Activated CD4-positive, alpha-beta T cell treated with anti-CD3 and anti-CD28 coated beads, Interleukin-2, amount 50 U/mL, for 24 hours (primary cell): ENCODE results near the gene HTR2A.
"Not testable (repeated sequence)": the region's sequence is repeated elsewhere in the genome, so short reads cannot be mapped to it uniquely, and the experiment has no call there.

Source experiments
- DNase-seq, 2 donors: peaks; one replicate each; pipeline ENCODE4 v3.0.0-alpha.2; 2020; ENCODE audit warnings: low read depth in 1 of 2, low spot score in 1 of 2

Gene HTR2A

GRCh38 chr13:46812301-46812797 is 84.5 kb downstream of the HTR2A start:
- no peak for DNase-seq

- no peak for DNase-seq
Measured at GRCh38 chr13:46810440-46810839, 86.4 kb downstream of the HTR2A start.

- DNase-seq = not testable (repeated sequence)
Measured at GRCh38 chr13:46804921-46805320, 91.9 kb downstream of the HTR2A start.

DNA sequence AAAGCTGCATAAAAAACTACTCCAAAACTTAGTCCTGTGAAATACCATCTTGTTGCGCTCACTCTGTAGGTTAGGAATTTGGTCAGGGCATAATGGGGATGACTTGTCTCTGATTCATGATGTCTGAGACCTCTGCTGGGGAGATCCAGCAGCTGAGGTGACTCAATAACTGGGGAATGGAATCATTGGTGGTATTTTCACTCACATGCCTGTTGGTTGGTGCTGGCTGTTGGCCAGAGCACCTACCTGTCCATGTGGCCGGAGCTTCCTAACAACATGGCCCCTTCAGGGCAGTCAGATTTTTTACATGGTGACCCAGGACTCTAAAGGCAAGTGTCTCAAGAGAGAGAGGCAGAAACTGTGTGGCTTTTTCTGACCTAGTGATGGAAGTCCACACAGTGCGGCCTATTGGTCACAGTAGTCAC is 92.5 kb downstream of the HTR2A start:
- no peak for DNase-seq

- DNase-seq = no peak
Measured at GRCh38 chr13:46803586-46803985, 93.3 kb downstream of the HTR2A start.

GRCh38 chr13:46801858-46802257 is 95.0 kb downstream of the HTR2A start:
- DNase-seq = no peak

DNA sequence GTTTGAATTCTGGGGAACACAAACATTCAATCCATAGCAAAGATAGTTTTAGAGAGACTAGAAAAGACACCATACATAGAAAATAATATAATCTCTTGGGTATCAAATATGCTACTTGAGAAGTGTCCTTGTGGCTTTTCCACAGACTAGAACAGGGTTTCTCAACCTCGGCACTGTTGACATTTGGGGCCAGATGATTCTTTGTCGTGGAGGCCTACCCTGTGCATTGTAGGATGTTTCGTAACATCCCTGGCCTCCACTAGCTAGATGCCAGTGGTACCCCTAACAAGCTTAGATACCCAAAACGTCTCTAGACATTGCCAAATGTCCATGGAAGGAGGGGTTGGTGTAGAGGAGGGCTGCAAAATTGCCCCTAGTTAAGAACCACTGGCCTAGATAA is 97.7 kb downstream of the HTR2A start:
- DNase-seq = no peak

DNA sequence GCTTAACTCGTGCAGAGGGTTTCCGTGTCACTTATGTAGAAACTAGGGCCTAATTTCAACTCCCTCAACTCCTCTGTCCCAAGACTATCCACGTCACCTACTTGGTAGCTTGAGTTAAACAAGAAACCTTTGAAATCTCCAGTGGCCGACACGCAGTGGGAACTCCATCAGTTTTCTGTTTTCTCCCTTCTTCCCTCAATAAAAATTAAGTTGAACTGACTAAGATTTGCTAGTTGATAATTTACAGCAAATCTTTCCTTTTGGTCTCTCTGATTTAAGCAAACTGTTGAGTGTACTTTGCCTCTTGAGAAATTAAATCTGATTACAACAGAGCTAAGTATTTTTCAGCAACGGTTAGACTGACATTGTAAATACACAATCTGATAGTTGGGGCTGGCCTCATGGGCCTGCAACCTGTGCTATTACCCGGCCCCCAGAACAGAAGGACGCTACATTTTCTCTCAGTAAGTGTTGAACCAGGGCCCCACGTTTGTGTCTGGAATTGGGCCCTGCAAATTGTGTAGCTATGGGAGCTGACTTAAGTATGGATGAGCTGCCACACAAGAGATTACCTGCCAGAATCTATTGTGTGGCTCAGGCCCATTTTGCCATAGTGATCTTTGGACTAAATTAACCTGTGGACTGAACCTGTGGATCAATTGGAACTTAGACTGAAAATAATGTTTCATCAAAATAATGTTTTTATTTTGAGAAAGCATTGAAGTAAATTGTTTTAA is 99.2 kb downstream of the HTR2A start:
- DNase-seq = no peak

DNA sequence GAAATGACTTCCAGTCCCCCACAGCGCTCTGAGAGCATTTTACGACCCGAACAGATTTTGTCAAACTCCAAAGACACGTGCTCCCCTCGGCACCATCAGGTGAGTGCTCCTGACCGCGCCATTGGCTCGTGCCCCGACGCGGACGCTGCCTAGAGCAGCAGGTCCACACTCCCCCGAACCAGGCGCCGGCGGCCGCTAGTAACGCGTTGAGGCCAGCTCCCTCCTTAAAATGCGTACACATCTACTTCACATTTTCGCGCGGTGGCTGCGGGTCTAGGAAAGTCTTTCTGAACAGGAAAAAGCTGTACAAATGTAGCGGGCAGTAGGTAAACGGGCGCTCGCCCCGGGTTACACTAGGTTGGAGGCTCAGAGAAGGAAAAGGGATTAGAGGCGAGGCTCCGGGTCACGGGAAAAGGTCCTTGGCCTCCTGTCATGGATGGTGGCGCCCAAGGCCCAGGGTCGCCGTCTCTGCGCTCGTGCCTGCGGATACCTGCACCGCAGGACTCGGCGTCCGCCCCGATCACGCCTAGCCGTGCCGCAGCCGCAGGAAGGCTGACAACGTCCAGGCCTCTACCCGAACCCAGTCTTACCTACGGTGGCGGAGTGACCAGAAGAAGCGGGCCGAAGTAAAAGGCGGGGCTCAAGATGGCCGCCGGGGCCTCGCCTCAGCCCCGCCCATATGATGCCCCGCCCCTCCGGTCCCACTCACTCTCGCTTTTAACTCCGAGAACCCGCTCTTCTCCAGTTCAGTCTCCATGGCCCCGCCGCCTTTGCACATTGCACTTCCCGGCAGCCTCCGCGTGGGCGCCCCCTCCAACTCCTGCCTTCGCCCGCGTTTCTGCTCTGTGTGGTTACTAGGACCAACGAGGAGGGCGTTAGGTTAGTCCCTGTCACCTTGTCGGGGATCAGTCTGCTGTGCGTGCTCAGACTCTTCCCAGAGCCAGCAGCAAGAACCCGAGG is 100.1 kb downstream of the HTR2A start, which contains the start of gene ESD:
Gene ESD (minus strand): TSS at position 647 of the 960 bp plus-strand sequence. CDS start 5,748 bp downstream, outside the sequence.
- DNase-seq = peak; percentile 88 to 91

DNA sequence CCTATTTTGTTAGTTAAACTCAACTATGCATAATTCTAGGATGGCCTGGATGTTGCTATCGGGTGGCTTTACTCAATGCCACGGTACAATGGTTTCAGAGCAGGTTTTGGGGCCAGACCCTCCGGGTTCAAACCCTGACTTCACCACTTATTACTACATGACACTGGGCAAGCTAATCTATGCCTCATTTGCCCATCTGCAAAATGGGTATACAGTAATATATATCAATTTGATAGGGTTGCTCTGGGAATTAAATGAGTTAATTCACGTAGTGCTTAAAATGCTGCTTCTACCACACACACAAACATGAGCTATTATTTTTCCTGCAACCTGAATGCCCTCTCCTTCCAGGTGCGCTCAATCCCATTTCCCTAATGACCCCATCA is 100.7 kb downstream of the HTR2A start:
- no peak for DNase-seq

GRCh38 chr13:46795321-46795720 is 101.5 kb downstream of the HTR2A start:
- DNase-seq = no peak

DNA sequence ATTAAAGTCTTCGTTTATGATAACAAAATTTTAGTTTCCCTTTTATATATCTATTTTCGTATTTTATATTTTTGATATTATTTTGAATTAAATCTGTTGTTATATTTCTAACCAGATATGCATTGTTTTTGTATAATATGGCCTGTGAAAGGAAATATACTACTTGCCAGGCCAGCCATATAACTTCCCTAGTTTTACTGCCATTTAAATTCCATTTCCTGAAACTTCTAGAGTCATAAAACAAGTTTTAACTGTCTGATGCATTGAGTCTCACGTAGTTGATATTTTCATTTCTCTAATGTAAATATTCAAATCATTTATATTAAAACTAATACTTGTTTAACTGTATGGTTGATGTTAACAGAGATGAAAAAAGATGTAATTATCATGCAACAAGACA is 113.3 kb downstream of the HTR2A start:
- DNase-seq = no peak

DNA sequence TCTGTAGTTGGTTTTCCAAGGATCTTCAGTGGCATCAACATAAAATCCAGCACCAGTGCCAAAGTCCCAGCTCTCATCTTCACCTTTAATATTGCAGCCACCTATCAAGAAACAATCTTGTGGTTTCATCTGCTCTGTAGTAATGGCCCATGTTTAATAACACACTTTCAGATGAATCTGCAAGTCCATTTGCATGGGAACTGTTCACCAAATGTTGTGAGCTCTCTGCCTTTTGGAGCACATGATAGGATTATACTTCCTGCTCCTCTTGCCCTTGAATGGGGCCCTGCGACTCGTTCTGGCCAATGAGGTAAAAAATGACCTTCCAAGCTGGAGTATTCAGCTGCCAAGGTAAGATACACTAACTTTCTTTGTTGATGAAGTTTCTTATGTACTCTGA is 114.2 kb downstream of the HTR2A start:
- DNase-seq = no peak

- DNase-seq = no peak
Measured at GRCh38 chr13:46782066-46782465, 114.8 kb downstream of the HTR2A start.
